ENCODE data around the gene KCNH1.

GRCh38 chr1:210743038-210743437, 390.9 kb downstream of the KCNH1 start:
- TF ChIP-seq CTCF (IDR thresholded peaks at IDR 0.05; ENCODE audit: insufficient read depth, low read depth, low read length) = no peak
- no peak for TF ChIP-seq EZH2 (IDR thresholded peaks at IDR 0.05; ENCODE audit: insufficient read depth, low read length)

Measured in astrocyte (in vitro differentiated cells and primary cell).